Activated CD8-positive, alpha-beta T cell treated with anti-CD3 and anti-CD28 coated beads, Interleukin-2, amount 10 ng/mL, durations not matched to agents 7 days and 5 days (primary cell): Measurements from ENCODE around the gene SNRPD1. TPM values are rescaled to one million over a fixed set of nuclear protein-coding genes. Genes with fewer than 3 reads are reported as not detected.
A peak's percentile ranks its signal among the peaks of the same experiment; 100 is the strongest.
"Not testable (repeated sequence)": the region's sequence is repeated elsewhere in the genome, so short reads cannot be mapped to it uniquely, and the experiment has no call there.

Experiments used
- ATAC-seq: fragments of 150-1000 bp; cut with Tn5 transposase; one replicate; pipeline ENCODE4 v1.10.0; 2021; ENCODE audit warnings: moderate library complexity
- CTCF ChIA-PET: fragments of 350-600 bp; sonication (Branson Sonifier 250); formaldehyde crosslinking; loops from one replicate; lab custom pipeline; 2021; ENCODE audit warnings: antibody characterized with exemption; lab: Charles Lee
- POLR2A ChIA-PET: fragments of 350-600 bp; sonication (Branson Sonifier 250); formaldehyde crosslinking; loops from one replicate; lab custom pipeline; 2021; ENCODE audit warnings: antibody characterized with exemption; lab: Charles Lee
- DNase-seq: peaks from one replicate; pipeline ENCODE4 v3.0.0-alpha.2; 2020
- H3K27ac Mint-ChIP-seq: one replicate; pipeline ENCODE4 v1.8.0; 2021; ENCODE audit warnings: mild to moderate bottlenecking, mixed read lengths
- H3K27me3 Mint-ChIP-seq: one replicate; pipeline ENCODE4 v1.8.0; 2021; ENCODE audit warnings: low read depth, mixed read lengths
- H3K36me3 Mint-ChIP-seq: one replicate; pipeline ENCODE4 v1.8.0; 2021; ENCODE audit warnings: low read depth, mixed read lengths
- H3K4me1 Mint-ChIP-seq: one replicate; pipeline ENCODE4 v1.8.0; 2021; ENCODE audit warnings: low read depth, mixed read lengths
- H3K4me3 Mint-ChIP-seq: one replicate; pipeline ENCODE4 v1.8.0; 2021; ENCODE audit warnings: mild to moderate bottlenecking, mixed read lengths
- H3K9me3 Mint-ChIP-seq: one replicate; pipeline ENCODE4 v1.8.0; 2022; ENCODE audit warnings: mixed read lengths; ENCODE audit not compliant: insufficient read depth
- microRNA-seq: library from miRNA; unstranded; fragments of <30 nt; microRNA quantifications from one replicate; pipeline ENCODE4 v1.2.0, GENCODE V29; 2022
- total RNA-seq, 2 experiments: library from RNA; stranded (reverse); gene quantifications; one replicate each; pipeline ENCODE4 v1.2.3, GENCODE V29; 2021

The SNRPD1 gene
- total RNA-seq, 2 experiments from 2014 or later: 102 to 114 TPM

DNA sequence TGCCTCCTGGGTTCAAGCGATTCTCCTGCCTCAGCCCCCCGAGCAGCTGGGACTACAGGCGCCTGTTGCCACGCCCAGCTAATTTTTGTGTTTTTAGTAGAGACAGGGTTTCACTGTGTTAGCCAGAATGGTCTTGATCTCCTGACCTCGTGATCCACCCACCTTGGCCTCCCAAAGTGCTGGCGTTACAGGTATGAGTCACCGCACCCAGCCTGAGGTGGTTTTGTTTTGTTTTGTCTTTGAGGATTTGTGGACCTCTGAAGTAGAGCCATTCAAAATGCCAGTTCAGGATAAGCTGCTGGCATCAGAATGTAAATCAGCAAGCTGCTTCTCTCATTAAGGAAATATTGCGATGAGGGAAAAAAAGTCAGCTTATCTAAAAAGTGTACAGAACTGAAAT, 63.2 kb downstream of the SNRPD1 start:
- DNase-seq, H3K9me3 Mint-ChIP-seq, CTCF ChIA-PET, H3K4me3 Mint-ChIP-seq, H3K4me1 Mint-ChIP-seq, ATAC-seq, H3K27ac Mint-ChIP-seq, H3K27me3 Mint-ChIP-seq: not testable (repeated sequence)
- POLR2A ChIA-PET: interaction anchor here (1.9 kb wide), 1 partner anchor 18 kb away, joined by 4 read pairs; no protein-coding TSS in a partner anchor
- peaks cover 16% of the 10 kb centered on the region for H3K36me3 Mint-ChIP-seq

- POLR2A ChIA-PET: no interaction called here
- no peaks in the 10 kb centered on the region for H3K27me3 Mint-ChIP-seq
- peaks cover 15% of the 10 kb centered on the region for H3K36me3 Mint-ChIP-seq
- H3K27ac Mint-ChIP-seq: no peak overlapping the region
- no peaks in the 10 kb centered on the region for H3K9me3 Mint-ChIP-seq
- peaks cover 4% of the 10 kb centered on the region for H3K4me1 Mint-ChIP-seq
- ATAC-seq: no peak
- CTCF ChIA-PET: interaction anchor here (2.1 to 2.7 kb wide), 2 partner anchors 66 to 78 kb away, joined by 6 to 9 read pairs; partner anchors contain the start of gene ESCO1
- DNase-seq: no peak
- H3K4me3 Mint-ChIP-seq: no peak overlapping the region
Observed at GRCh38 chr18:21678859-21679258, 66.7 kb downstream of the SNRPD1 start.

- no peak for ATAC-seq
- no peak overlapping the region for H3K4me3 Mint-ChIP-seq
- DNase-seq: no peak
- no peaks in the 10 kb centered on the region for H3K9me3 Mint-ChIP-seq
- POLR2A ChIA-PET: interaction anchor here (1.1 kb wide), 1 partner anchor 11 kb away, joined by 3 read pairs; no protein-coding TSS in a partner anchor
- peaks cover 20% of the 10 kb centered on the region for H3K36me3 Mint-ChIP-seq
- H3K27me3 Mint-ChIP-seq: no peaks in the 10 kb centered on the region
- no peak overlapping the region for H3K27ac Mint-ChIP-seq
- H3K4me1 Mint-ChIP-seq: peaks cover 6% of the 10 kb centered on the region
- CTCF ChIA-PET: interaction anchor here (2.1 to 2.7 kb wide), 2 partner anchors 67 to 79 kb away, joined by 6 to 9 read pairs; partner anchors contain the start of gene ESCO1
Observed at GRCh38 chr18:21680161-21680560, 68.0 kb downstream of the SNRPD1 start.

- POLR2A ChIA-PET: interaction anchor here (1.0 to 2.7 kb wide), 8 partner anchors 8 to 82 kb away, joined by 3 to 20 read pairs (median 4); partner anchors contain the start of genes ABHD3, ESCO1 and SNRPD1
- H3K4me1 Mint-ChIP-seq: peaks cover 3% of the 10 kb centered on the region
- DNase-seq: peak; percentile 45
- peaks cover 21% of the 10 kb centered on the region for H3K36me3 Mint-ChIP-seq
- CTCF ChIA-PET: interaction anchor here (0.9 to 2.1 kb wide), 7 partner anchors 9 to 82 kb away, joined by 3 to 13 read pairs (median 7); partner anchors contain the start of genes ABHD3, ESCO1 and SNRPD1
- no peaks in the 10 kb centered on the region for H3K9me3 Mint-ChIP-seq
- H3K4me3 Mint-ChIP-seq: no peak overlapping the region
- no peaks in the 10 kb centered on the region for H3K27me3 Mint-ChIP-seq
- H3K27ac Mint-ChIP-seq: no peak overlapping the region
- peak; percentile 93 for ATAC-seq
Observed at GRCh38 chr18:21682371-21683051, 70.4 kb downstream of the SNRPD1 start.

Small RNAs within 50 kb of the gene (microRNA-seq; reads per million reads assigned to microRNA genes)
- gene MIR320C1: not detected

Other genes starting within 250 kb of the SNRPD1 start
- 10 to 100 TPM; 18.1 to 20.5 TPM for gene ESCO1, start 11.6 kb upstream of the SNRPD1 start, total RNA-seq
- gene ABHD3, start 92.5 kb downstream of the SNRPD1 start, total RNA-seq: 10 to 100 TPM; 54.0 to 57.5 TPM
- 10 to 100 TPM; 32.6 to 37.4 TPM for gene MIB1, start 128.5 kb downstream of the SNRPD1 start, total RNA-seq